Fibroblast of skin of abdomen (primary cell): ENCODE measurements around the gene MBP.

Source experiments
- DNase-seq: peaks from one replicate; pipeline ENCODE4 v3.0.0-alpha.2; 2013

MBP gene

GRCh38 chr18:77065221-77065981, 67.2 kb downstream of the MBP start:
- DNase-seq: peak; percentile 83

GRCh38 chr18:77063260-77063659, 69.3 kb downstream of the MBP start:
- no peak for DNase-seq

- no peak for DNase-seq
These were observed 70.0 kb downstream of the MBP start for GRCh38 chr18:77062518-77063003.

- no peak for DNase-seq
These were observed 70.6 kb downstream of the MBP start for GRCh38 chr18:77061946-77062517.

- no peak for DNase-seq
These were observed 71.2 kb downstream of the MBP start for GRCh38 chr18:77061281-77061945.

- DNase-seq: no peak
These were observed 72.4 kb downstream of the MBP start for GRCh38 chr18:77060151-77060550.

- DNase-seq: peak; percentile 51
These were observed 73.2 kb downstream of the MBP start for GRCh38 chr18:77059294-77059916.

GRCh38 chr18:77058290-77058835, 74.2 kb downstream of the MBP start:
- no peak for DNase-seq

- no peak for DNase-seq
These were observed 75.6 kb downstream of the MBP start for GRCh38 chr18:77057006-77057395.

GRCh38 chr18:77056344-77057005, 76.1 kb downstream of the MBP start:
- no peak for DNase-seq

GRCh38 chr18:77055429-77056300, 76.9 kb downstream of the MBP start:
- DNase-seq: no peak

GRCh38 chr18:77054606-77055428, 77.8 kb downstream of the MBP start:
- DNase-seq: peak; percentile 72

- DNase-seq: no peak
These were observed 78.3 kb downstream of the MBP start for GRCh38 chr18:77054288-77054605.

- no peak for DNase-seq
These were observed 78.8 kb downstream of the MBP start for GRCh38 chr18:77053616-77054287.

GRCh38 chr18:77052983-77053309, 79.6 kb downstream of the MBP start:
- DNase-seq: no peak

- DNase-seq: no peak
These were observed 80.1 kb downstream of the MBP start for GRCh38 chr18:77052297-77052982.

GRCh38 chr18:77051581-77052296, 80.8 kb downstream of the MBP start:
- no peak for DNase-seq

- DNase-seq: no peak
These were observed 82.6 kb downstream of the MBP start for GRCh38 chr18:77049938-77050337.
